Endothelial cell of umbilical vein (primary cell): ENCODE data around the gene KDM3B. TPM values are rescaled to one million over a fixed set of nuclear protein-coding genes. Genes with fewer than 3 reads are reported as not detected.

Experiments used
- BruUV-seq: library from RNA; stranded (reverse); fragments of 400-500 nt; replicated peaks from 2 replicates; lab custom pipeline; 2021; lab: Mats Ljungman, UMichigan
- CTCF ChIA-PET: fragments of 300-600, 350-600 bp; sonication (Branson Sonifier 250); formaldehyde crosslinking; loops from one replicate; lab custom pipeline; 2021; ENCODE audit warnings: antibody characterized with exemption, inconsistent platforms; lab: Charles Lee
- POLR2A ChIA-PET: fragments of 300-600, 350-600 bp; sonication (Branson Sonifier 250); formaldehyde crosslinking; loops from one replicate; lab custom pipeline; 2021; ENCODE audit warnings: antibody characterized with exemption, inconsistent platforms; lab: Charles Lee
- DNase-seq: peaks from one replicate; pipeline ENCODE4 v3.0.0-alpha.2; 2011; ENCODE audit warnings: low read depth, low spot score
- FAIRE-seq: peaks from 2 replicates; lab custom pipeline; 2011; peaks lifted over from hg19 to GRCh38; lab: Jason Lieb, UNC
- H2AFZ ChIP-seq: 2 replicates; pipeline ENCODE4 v1.6.0; 2012; ENCODE audit warnings: low read depth, low read length, control low read depth, inconsistent platforms
- H3K27ac ChIP-seq: 2 replicates; pipeline ENCODE4 v1.5.1; 2011; ENCODE audit warnings: low read depth, mild to moderate bottlenecking, control low read depth, low read length, moderate library complexity; ENCODE audit not compliant: insufficient read depth
- H3K27me3 ChIP-seq, 2 experiments: 2 replicates each; pipeline versions ENCODE4 v1.6.0 to v1.6.1; 2011; ENCODE audit warnings: low read length in 2 of 2, mixed read lengths in 1 of 2; ENCODE audit not compliant: control insufficient read depth in 2 of 2, insufficient read depth in 2 of 2
- H3K36me3 ChIP-seq, 2 experiments: 2 replicates in 1 of 2; 3 replicates in 1 of 2; pipeline ENCODE4 v1.5.1; 2011; ENCODE audit warnings: low read length in 2 of 2, mild to moderate bottlenecking in 1 of 2, moderate library complexity in 1 of 2; ENCODE audit not compliant: control insufficient read depth in 2 of 2, insufficient read depth in 2 of 2; ENCODE audit errors: extremely low read depth in 1 of 2
- H3K4me1 ChIP-seq: 3 replicates; pipeline ENCODE4 v1.5.1; 2011; ENCODE audit warnings: mild to moderate bottlenecking, low read length; ENCODE audit not compliant: control insufficient read depth, insufficient read depth; ENCODE audit errors: extremely low read depth
- H3K4me2 ChIP-seq: 2 replicates; pipeline ENCODE4 v1.6.1; 2011; ENCODE audit warnings: low read length, control low read depth, mixed read lengths; ENCODE audit not compliant: insufficient read depth
- H3K4me3 ChIP-seq, 3 experiments: fragments of 200-600 bp in 1 of 3; sonication (generic), shearing (Covaris generic) in 1 of 3; replicated peaks in 1 of 3; 2 replicates each; pipeline ENCODE4 v1.5.1; 2011 to 2016; ENCODE audit warnings: control low read depth in 3 of 3, low read length in 3 of 3, mild to moderate bottlenecking in 2 of 3, inconsistent platforms in 1 of 3, low read depth in 1 of 3, moderate library complexity in 1 of 3; ENCODE audit not compliant: insufficient read depth in 1 of 3
- H3K79me2 ChIP-seq: 2 replicates; pipeline ENCODE4 v1.6.0; 2012; ENCODE audit warnings: low read length, inconsistent platforms; ENCODE audit not compliant: control insufficient read depth, insufficient read depth
- H3K9ac ChIP-seq: replicated peaks from 2 replicates; pipeline ENCODE3; 2011; ENCODE audit warnings: low read length, control low read depth; ENCODE audit not compliant: insufficient read depth; ENCODE audit errors: extremely low read depth
- H3K9me1 ChIP-seq: replicated peaks from 3 replicates; pipeline ENCODE4 v1.6.0; 2011; ENCODE audit warnings: mild to moderate bottlenecking, low read length; ENCODE audit not compliant: control insufficient read depth, insufficient read depth; ENCODE audit errors: extremely low read depth
- H3K9me3 ChIP-seq: replicated peaks from 2 replicates; pipeline ENCODE4 v1.5.1; 2012; ENCODE audit warnings: low read length, inconsistent platforms; ENCODE audit not compliant: control insufficient read depth, insufficient read depth
- H4K20me1 ChIP-seq: replicated peaks from 2 replicates; pipeline ENCODE3; 2011; ENCODE audit warnings: mild to moderate bottlenecking, low read length; ENCODE audit not compliant: control insufficient read depth, insufficient read depth; ENCODE audit errors: extremely low read depth
- EZH2 ChIP-seq: IDR thresholded peaks from 2 replicates; pipeline ENCODE4 v1.6.1; 2012; ENCODE audit warnings: borderline replicate concordance, low read depth, mild to moderate bottlenecking, moderate library complexity, low read length, inconsistent platforms; ENCODE audit not compliant: severe bottlenecking
- FOS ChIP-seq: IDR thresholded peaks from 2 replicates; pipeline ENCODE4 v1.6.1; 2011; ENCODE audit warnings: mild to moderate bottlenecking, low read length, moderate library complexity, borderline replicate concordance; ENCODE audit not compliant: insufficient read depth
- GATA2 ChIP-seq: IDR thresholded peaks from 2 replicates; pipeline ENCODE4 v1.7.0; 2011; ENCODE audit warnings: low read depth, mild to moderate bottlenecking, moderate library complexity, mixed read lengths, low read length; ENCODE audit not compliant: insufficient read length, insufficient read depth
- JUN ChIP-seq: IDR thresholded peaks from 2 replicates; pipeline ENCODE4 v1.6.1; 2011; ENCODE audit warnings: borderline replicate concordance, low read depth; ENCODE audit not compliant: insufficient read length, insufficient read depth
- MYC ChIP-seq: IDR thresholded peaks from one replicate; pipeline ENCODE4 v1.6.1; 2011; ENCODE audit warnings: mild to moderate bottlenecking, low read depth, low read length
- POLR2AphosphoS5 ChIP-seq: IDR thresholded peaks from 2 replicates; pipeline ENCODE4 v1.6.1; 2012; ENCODE audit warnings: low read depth, mild to moderate bottlenecking, control low read depth, low read length, moderate library complexity; ENCODE audit not compliant: insufficient read depth
- dilution Hi-C: fragments of 300-500 bp; cut with MboI; formaldehyde crosslinking; loops from one replicate; pipeline ENCODE4 v1.15.0; 2019; ENCODE audit warnings: low sequenced_read_pairs; ENCODE audit not compliant: extremely low pct_ligation_motif_present
- intact Hi-C: fragments of 100-400 bp; cut with micrococcal nuclease; formaldehyde crosslinking; loops from one replicate; pipeline ENCODE4 v1.10.0; 2022
- polyA plus RNA-seq, 4 experiments: library from polyadenylated mRNA; depleted of rRNA in 3 of 4; stranded (reverse) in 3 of 4; unstranded in 1 of 4; fragments of >200 nt; gene quantifications; 2 replicates each; pipeline versions ENCODE4 v1.2.1 to v1.2.3, GENCODE V29; 2011 to 2012; ENCODE audit warnings: missing spikeins in 1 of 4
- total RNA-seq: library from RNA; stranded (reverse); gene quantifications from 2 replicates; pipeline ENCODE4 v1.2.3, GENCODE V29; 2021
- TF ChIP-seq, protein P1 (sequence below), 2 donors: IDR thresholded peaks; 1 replicate in 1 of 2; 2 replicates in 1 of 2; pipeline ENCODE4 v1.5.1; 2011; ENCODE audit warnings: low read length in 2 of 2, mild to moderate bottlenecking in 2 of 2, moderate library complexity in 2 of 2, control low read depth in 1 of 2, inconsistent platforms in 1 of 2, low read depth in 1 of 2; ENCODE audit not compliant: insufficient read depth in 1 of 2; ENCODE audit errors: extremely low read depth in 1 of 2
- TF ChIP-seq, protein P2 (sequence below): IDR thresholded peaks from 2 replicates; pipeline ENCODE4 v1.6.1; 2011; ENCODE audit not compliant: insufficient read depth, insufficient read length

The KDM3B gene
- total and polyA plus RNA-seq, 2 donors (not counting 3 experiments of a cell fraction or from before 2014, with no cell fraction given), result 19.0 to 55.7 TPM

DNA sequence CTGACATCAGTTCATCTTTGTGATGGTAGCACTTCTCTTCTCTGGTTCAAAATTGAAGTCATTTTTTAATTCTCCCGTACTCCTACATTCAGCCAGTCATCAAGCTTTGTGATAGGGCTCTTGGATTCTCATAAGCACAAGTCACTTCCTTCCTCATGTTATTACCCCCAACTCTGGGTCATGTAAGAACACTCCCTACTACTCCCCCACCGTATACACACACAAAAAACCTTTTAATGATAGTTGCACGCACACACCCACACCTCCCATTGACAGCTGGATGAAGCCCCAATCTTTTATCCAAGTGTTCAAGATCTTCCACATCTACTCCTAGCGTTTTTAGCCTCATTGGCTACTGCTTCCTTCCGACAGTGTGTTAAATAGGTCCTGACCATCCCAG is 16.8 kb downstream of the KDM3B start:
- Histone ChIP-seq H3K4me3 (no peak overlapping the region), H4K20me1 (peaks cover 3% of the 10 kb centered on the region), H3K36me3 (no peaks in the 10 kb centered on the region), H3K4me2 (peak overlapping the region; percentile 61), H3K9me3 (no peaks in the 10 kb centered on the region), H2AFZ (no peak overlapping the region), H3K4me1 (peaks cover 20% of the 10 kb centered on the region), H3K9me1 (no peaks in the 10 kb centered on the region), H3K27me3 (no peaks in the 10 kb centered on the region), H3K9ac (no peak overlapping the region), H3K27ac (peak overlapping the region; percentile 39), H3K79me2 (peaks cover 59% of the 10 kb centered on the region)
- intact Hi-C loops, result loop anchor here (2.0 kb wide), 1 partner anchor 16 kb away; the partner anchor contains the start of gene KDM3B
- dilution Hi-C loops, result no loop called here
- POLR2A ChIA-PET, result no interaction called here
- TF ChIP-seq GATA2, result no peak
- no peak for TF ChIP-seq MYC
- no peak for TF ChIP-seq JUN
- no peak for TF ChIP-seq EZH2
- no peak for TF ChIP-seq POLR2AphosphoS5
- TF ChIP-seq, protein P1, sequence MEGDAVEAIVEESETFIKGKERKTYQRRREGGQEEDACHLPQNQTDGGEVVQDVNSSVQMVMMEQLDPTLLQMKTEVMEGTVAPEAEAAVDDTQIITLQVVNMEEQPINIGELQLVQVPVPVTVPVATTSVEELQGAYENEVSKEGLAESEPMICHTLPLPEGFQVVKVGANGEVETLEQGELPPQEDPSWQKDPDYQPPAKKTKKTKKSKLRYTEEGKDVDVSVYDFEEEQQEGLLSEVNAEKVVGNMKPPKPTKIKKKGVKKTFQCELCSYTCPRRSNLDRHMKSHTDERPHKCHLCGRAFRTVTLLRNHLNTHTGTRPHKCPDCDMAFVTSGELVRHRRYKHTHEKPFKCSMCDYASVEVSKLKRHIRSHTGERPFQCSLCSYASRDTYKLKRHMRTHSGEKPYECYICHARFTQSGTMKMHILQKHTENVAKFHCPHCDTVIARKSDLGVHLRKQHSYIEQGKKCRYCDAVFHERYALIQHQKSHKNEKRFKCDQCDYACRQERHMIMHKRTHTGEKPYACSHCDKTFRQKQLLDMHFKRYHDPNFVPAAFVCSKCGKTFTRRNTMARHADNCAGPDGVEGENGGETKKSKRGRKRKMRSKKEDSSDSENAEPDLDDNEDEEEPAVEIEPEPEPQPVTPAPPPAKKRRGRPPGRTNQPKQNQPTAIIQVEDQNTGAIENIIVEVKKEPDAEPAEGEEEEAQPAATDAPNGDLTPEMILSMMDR (IDR thresholded peaks at IDR 0.05; ENCODE audit: extremely low read depth in 1 of 2, insufficient read depth in 1 of 2, low read depth in 1 of 2, low read length in 2 of 2), result no peak
- TF ChIP-seq, protein P2, sequence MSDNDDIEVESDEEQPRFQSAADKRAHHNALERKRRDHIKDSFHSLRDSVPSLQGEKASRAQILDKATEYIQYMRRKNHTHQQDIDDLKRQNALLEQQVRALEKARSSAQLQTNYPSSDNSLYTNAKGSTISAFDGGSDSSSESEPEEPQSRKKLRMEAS, result no peak
- peak; percentile 17 for TF ChIP-seq FOS
- BruUV-seq, result no TSS peak
- DNase-seq (peak; percentile 40), FAIRE-seq (no peak)
- CTCF ChIA-PET, result interaction anchor here (1.0 to 6.6 kb wide), 3 partner anchors 16 to 148 kb away, joined by 3 to 71 read pairs (median 3); partner anchors contain the start of gene KDM3B
